HCT116 (cell line): ENCODE measurements around the gene MMP15.

Source experiments
- CEBPB ChIP-seq: IDR thresholded peaks from 2 replicates; pipeline ENCODE4 v1.6.1; 2012; ENCODE audit warnings: low read depth
- CTCF ChIP-seq, 3 experiments: fragments of 200-600 bp in 1 of 3; sonication (generic) in 1 of 3; IDR thresholded peaks in 2 of 3; conservative IDR thresholded peaks in 1 of 3; 2 replicates each; pipeline ENCODE4 v1.5.1; 2012 to 2017; ENCODE audit warnings: low read depth in 2 of 3, low read length in 2 of 3, antibody characterized with exemption in 1 of 3, borderline replicate concordance in 1 of 3, control low read depth in 1 of 3, mild to moderate bottlenecking in 1 of 3, mixed read lengths in 1 of 3, mixed run types in 1 of 3, moderate library complexity in 1 of 3; ENCODE audit not compliant: insufficient read depth in 1 of 3
- EZH2 ChIP-seq: fragments of 200-600 bp; sonication (generic); IDR thresholded peaks from 2 replicates; pipeline ENCODE4 v1.6.1; 2017; ENCODE audit warnings: antibody characterized with exemption, mixed run types
- EZH2phosphoT487 ChIP-seq: fragments of 200-600 bp; IDR thresholded peaks from 2 replicates; pipeline ENCODE4 v1.6.1; 2018; ENCODE audit warnings: antibody characterized with exemption, borderline replicate concordance
- POLR2A ChIP-seq: IDR thresholded peaks from 2 replicates; pipeline ENCODE4 v1.7.0; 2011; ENCODE audit warnings: borderline replicate concordance; ENCODE audit not compliant: insufficient read depth, insufficient read length; ENCODE audit errors: extremely low read depth
- POLR2AphosphoS5 ChIP-seq: IDR thresholded peaks from 2 replicates; pipeline ENCODE4 v1.6.1; 2011; ENCODE audit warnings: mild to moderate bottlenecking, low read depth, low read length, moderate library complexity
- SRF ChIP-seq: IDR thresholded peaks from 2 replicates; pipeline ENCODE4 v1.6.1; 2012; ENCODE audit warnings: low read depth
- ZBTB33 ChIP-seq: IDR thresholded peaks from 2 replicates; pipeline ENCODE4 v1.6.1; 2011; ENCODE audit warnings: mild to moderate bottlenecking, low read length, moderate library complexity; ENCODE audit not compliant: insufficient replicate concordance; ENCODE audit errors: extremely low read depth
- TF ChIP-seq, protein P1 (sequence below): IDR thresholded peaks from 2 replicates; pipeline ENCODE4 v1.6.1; 2012; ENCODE audit warnings: low read depth
- TF ChIP-seq, protein P2 (sequence below): IDR thresholded peaks from 2 replicates; pipeline ENCODE4 v1.6.1; 2012

DNA sequence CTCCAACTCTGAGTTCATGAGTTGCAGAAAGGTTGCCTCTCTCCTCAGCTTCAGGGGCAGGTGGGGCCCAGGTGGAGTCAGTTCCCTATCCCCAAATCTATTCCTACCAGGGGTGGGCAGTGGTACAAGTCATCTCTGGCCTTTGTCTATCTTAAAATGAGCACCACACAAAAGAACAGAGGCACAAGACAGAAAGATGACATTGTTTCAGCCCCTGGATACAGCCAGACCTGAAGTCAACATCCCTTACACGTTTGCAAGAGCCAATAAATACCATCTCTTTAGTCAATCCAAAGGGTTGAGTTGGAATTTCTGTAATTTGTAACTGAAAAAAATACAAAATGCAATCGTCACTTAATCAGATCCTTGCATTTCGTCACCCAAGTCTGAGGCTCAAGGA, 32.2 kb downstream of the MMP15 start:
- TF ChIP-seq, protein P1, sequence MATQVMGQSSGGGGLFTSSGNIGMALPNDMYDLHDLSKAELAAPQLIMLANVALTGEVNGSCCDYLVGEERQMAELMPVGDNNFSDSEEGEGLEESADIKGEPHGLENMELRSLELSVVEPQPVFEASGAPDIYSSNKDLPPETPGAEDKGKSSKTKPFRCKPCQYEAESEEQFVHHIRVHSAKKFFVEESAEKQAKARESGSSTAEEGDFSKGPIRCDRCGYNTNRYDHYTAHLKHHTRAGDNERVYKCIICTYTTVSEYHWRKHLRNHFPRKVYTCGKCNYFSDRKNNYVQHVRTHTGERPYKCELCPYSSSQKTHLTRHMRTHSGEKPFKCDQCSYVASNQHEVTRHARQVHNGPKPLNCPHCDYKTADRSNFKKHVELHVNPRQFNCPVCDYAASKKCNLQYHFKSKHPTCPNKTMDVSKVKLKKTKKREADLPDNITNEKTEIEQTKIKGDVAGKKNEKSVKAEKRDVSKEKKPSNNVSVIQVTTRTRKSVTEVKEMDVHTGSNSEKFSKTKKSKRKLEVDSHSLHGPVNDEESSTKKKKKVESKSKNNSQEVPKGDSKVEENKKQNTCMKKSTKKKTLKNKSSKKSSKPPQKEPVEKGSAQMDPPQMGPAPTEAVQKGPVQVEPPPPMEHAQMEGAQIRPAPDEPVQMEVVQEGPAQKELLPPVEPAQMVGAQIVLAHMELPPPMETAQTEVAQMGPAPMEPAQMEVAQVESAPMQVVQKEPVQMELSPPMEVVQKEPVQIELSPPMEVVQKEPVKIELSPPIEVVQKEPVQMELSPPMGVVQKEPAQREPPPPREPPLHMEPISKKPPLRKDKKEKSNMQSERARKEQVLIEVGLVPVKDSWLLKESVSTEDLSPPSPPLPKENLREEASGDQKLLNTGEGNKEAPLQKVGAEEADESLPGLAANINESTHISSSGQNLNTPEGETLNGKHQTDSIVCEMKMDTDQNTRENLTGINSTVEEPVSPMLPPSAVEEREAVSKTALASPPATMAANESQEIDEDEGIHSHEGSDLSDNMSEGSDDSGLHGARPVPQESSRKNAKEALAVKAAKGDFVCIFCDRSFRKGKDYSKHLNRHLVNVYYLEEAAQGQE, result no peak
- no peak for TF ChIP-seq POLR2AphosphoS5
- no peak for TF ChIP-seq CTCF (IDR thresholded peaks at IDR 0.05 in 2 of 3, conservative IDR thresholded peaks at IDR 0.05 in 1 of 3; ENCODE audit: borderline replicate concordance in 1 of 3, insufficient read depth in 1 of 3, low read depth in 2 of 3, low read length in 2 of 3)
- TF ChIP-seq, protein P2, sequence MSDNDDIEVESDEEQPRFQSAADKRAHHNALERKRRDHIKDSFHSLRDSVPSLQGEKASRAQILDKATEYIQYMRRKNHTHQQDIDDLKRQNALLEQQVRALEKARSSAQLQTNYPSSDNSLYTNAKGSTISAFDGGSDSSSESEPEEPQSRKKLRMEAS, result no peak
- TF ChIP-seq POLR2A, result no peak
- TF ChIP-seq CEBPB, result no peak
- no peak for TF ChIP-seq SRF
- no peak for TF ChIP-seq ZBTB33
- TF ChIP-seq EZH2, result no peak
- TF ChIP-seq EZH2phosphoT487, result no peak
